ENCODE results near the gene MCTP1.

GRCh38 chr5:95042037-95042436 lies 242.9 kb downstream of the MCTP1 start:
- TF ChIP-seq GATA2 (IDR thresholded peaks at IDR 0.05; ENCODE audit: low read depth, low read length) (no peak), GATA3 (IDR thresholded peaks at IDR 0.05; ENCODE audit: low read depth, low read length) (no peak)
